ENCODE data around the gene ALDH5A1.

ALDH5A1 gene

GRCh38 chr6:24453921-24454320 is 40.8 kb upstream of the ALDH5A1 start:
- Histone ChIP-seq H3K4me2 (ENCODE audit: low read depth, low read length, poor library complexity, severe bottlenecking) (no peak overlapping the region), H3K79me2 (ENCODE audit: insufficient read depth, low read length) (no peaks in the 10 kb centered on the region)

DNA sequence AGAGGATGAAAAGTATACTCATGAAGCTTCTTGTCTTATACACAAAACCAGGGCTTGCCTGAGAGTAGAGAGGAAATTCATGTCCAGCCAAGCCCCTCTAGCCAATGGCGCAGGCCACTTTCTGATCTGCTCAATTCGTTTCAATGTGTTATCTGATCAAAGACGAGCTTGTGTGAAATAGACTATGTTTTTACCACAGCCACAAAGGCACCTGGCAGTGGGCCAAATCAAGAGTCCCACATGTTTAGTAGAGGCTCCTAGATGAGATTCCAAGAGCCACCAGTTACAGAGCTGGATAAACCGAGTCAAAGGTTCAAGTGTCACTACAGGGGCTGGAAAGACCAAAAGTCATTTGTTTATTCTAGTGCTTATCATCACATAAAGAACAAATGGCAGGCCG is 40.3 kb upstream of the ALDH5A1 start:
- Histone ChIP-seq H4K20me1 (ENCODE audit: insufficient read depth, low read length, poor library complexity, severe bottlenecking) (no peaks in the 10 kb centered on the region), H3K27me3 (ENCODE audit: insufficient read depth, low read length, poor library complexity, severe bottlenecking) (no peaks in the 10 kb centered on the region), H3K9me3 (ENCODE audit: insufficient read depth, low read depth, low read length) (no peaks in the 10 kb centered on the region), H3K4me3 (ENCODE audit: low read length, poor library complexity, severe bottlenecking) (no peak overlapping the region), H3F3A (ENCODE audit: low read depth) (no peaks in the 10 kb centered on the region), H3K36me3 (ENCODE audit: insufficient read depth, low read length) (no peaks in the 10 kb centered on the region), H3K4me2 (ENCODE audit: low read depth, low read length, poor library complexity, severe bottlenecking) (no peak overlapping the region), H3K79me2 (ENCODE audit: insufficient read depth, low read length) (no peaks in the 10 kb centered on the region), H3K9me2 (replicated peaks; ENCODE audit: low read depth, low read length) (no peaks in the 10 kb centered on the region), H3K9ac (ENCODE audit: low read depth, low read length, poor library complexity, severe bottlenecking) (no peak overlapping the region), H2AFZ (ENCODE audit: low read length) (no peak overlapping the region), H3K4me1 (ENCODE audit: insufficient read depth, low read length, poor library complexity, severe bottlenecking) (peaks cover 8% of the 10 kb centered on the region)
- TF ChIP-seq EZH2phosphoT487 (IDR thresholded peaks at IDR 0.05; ENCODE audit: borderline replicate concordance) = no peak
- no peak for TF ChIP-seq CTCF (conservative IDR thresholded peaks at IDR 0.05; ENCODE audit: low read length)

More at GRCh38 chr6:24453921-24454320, 40.8 kb upstream of the ALDH5A1 start:
- Histone ChIP-seq H3K4me3 (ENCODE audit: low read length, poor library complexity, severe bottlenecking) (no peak overlapping the region), H3K9me3 (ENCODE audit: insufficient read depth, low read depth, low read length) (no peaks in the 10 kb centered on the region), H3K27me3 (ENCODE audit: insufficient read depth, low read length, poor library complexity, severe bottlenecking) (no peaks in the 10 kb centered on the region), H3K9ac (ENCODE audit: low read depth, low read length, poor library complexity, severe bottlenecking) (no peak overlapping the region), H3K36me3 (ENCODE audit: insufficient read depth, low read length) (no peaks in the 10 kb centered on the region), H2AFZ (ENCODE audit: low read length) (no peak overlapping the region), H3K9me2 (replicated peaks; ENCODE audit: low read depth, low read length) (no peaks in the 10 kb centered on the region), H3F3A (ENCODE audit: low read depth) (no peaks in the 10 kb centered on the region), H3K4me1 (ENCODE audit: insufficient read depth, low read length, poor library complexity, severe bottlenecking) (peaks cover 8% of the 10 kb centered on the region), H4K20me1 (ENCODE audit: insufficient read depth, low read length, poor library complexity, severe bottlenecking) (no peaks in the 10 kb centered on the region)
- TF ChIP-seq EZH2phosphoT487 (IDR thresholded peaks at IDR 0.05; ENCODE audit: borderline replicate concordance) (no peak), CTCF (conservative IDR thresholded peaks at IDR 0.05; ENCODE audit: low read length) (no peak)

DNA sequence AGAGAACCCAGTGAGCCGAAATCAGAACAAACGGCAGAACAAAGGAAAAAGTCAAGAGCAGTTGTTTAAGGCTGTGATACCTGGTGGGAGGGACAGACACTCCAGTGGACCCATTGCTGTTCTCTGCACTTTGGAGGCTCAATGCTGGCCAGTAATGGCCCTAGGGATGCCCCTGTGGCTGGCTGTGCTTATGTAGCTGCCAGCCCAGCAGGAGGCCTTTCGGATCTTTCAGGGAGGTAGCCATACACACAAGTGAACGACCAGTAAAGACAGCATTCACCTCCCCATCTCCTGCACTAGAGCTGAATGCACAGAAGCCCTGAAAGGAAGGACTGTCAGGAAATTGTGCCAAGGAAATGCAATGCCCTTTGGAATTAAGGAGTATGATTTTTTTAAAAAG is 39.7 kb upstream of the ALDH5A1 start:
- TF ChIP-seq CTCF (conservative IDR thresholded peaks at IDR 0.05; ENCODE audit: low read length) (no peak), EZH2phosphoT487 (IDR thresholded peaks at IDR 0.05; ENCODE audit: borderline replicate concordance) (no peak)
- peaks cover 8% of the 10 kb centered on the region for H3K4me1 ChIP-seq (ENCODE audit: insufficient read depth, low read length, poor library complexity, severe bottlenecking)

More for the DNA sequence above, 39.7 kb upstream of the ALDH5A1 start:
- Histone ChIP-seq H3K79me2 (ENCODE audit: insufficient read depth, low read length) (no peaks in the 10 kb centered on the region), H3K9me2 (replicated peaks; ENCODE audit: low read depth, low read length) (no peaks in the 10 kb centered on the region), H2AFZ (ENCODE audit: low read length) (no peak overlapping the region), H3K36me3 (ENCODE audit: insufficient read depth, low read length) (no peaks in the 10 kb centered on the region), H3K4me2 (ENCODE audit: low read depth, low read length, poor library complexity, severe bottlenecking) (no peak overlapping the region), H3K9ac (ENCODE audit: low read depth, low read length, poor library complexity, severe bottlenecking) (no peak overlapping the region), H3K27me3 (ENCODE audit: insufficient read depth, low read length, poor library complexity, severe bottlenecking) (no peaks in the 10 kb centered on the region), H3K9me3 (ENCODE audit: insufficient read depth, low read depth, low read length) (no peaks in the 10 kb centered on the region), H3F3A (ENCODE audit: low read depth) (no peaks in the 10 kb centered on the region), H3K4me3 (ENCODE audit: low read length, poor library complexity, severe bottlenecking) (no peak overlapping the region), H4K20me1 (ENCODE audit: insufficient read depth, low read length, poor library complexity, severe bottlenecking) (no peaks in the 10 kb centered on the region)
